Spleen (tissue), 11 donors: ENCODE data around the gene SIPA1. TPM values are rescaled to one million over a fixed set of nuclear protein-coding genes. Genes with fewer than 3 reads are reported as not detected.
"Not testable (repeated sequence)": the region's sequence is repeated elsewhere in the genome, so short reads cannot be mapped to it uniquely, and the experiment has no call there.

Source experiments
- DNase-seq: peaks from one replicate; pipeline ENCODE4 v3.0.0-alpha.2; 2020
- H3K27ac ChIP-seq, 8 donors: fragments of 200-600 bp; sonication (generic) in 7 of 8; 1 replicate in 4 of 8; 2 replicates in 4 of 8; pipeline versions ENCODE4 v1.5.0 to v1.8.0; 2016 to 2021; ENCODE audit warnings: inconsistent platforms in 4 of 8, mild to moderate bottlenecking in 4 of 8, moderate library complexity in 1 of 8
- H3K27me3 ChIP-seq, 7 donors: fragments of 200-600 bp; sonication (generic) in 6 of 7; replicated peaks in 1 of 7; 1 replicate in 4 of 7; 2 replicates in 3 of 7; pipeline versions ENCODE4 v1.5.0 to v1.8.0; 2016 to 2021; ENCODE audit warnings: inconsistent platforms in 3 of 7, mild to moderate bottlenecking in 1 of 7
- H3K36me3 ChIP-seq, 6 donors: fragments of 200-600 bp; sonication (generic) in 5 of 6; 1 replicate in 4 of 6; 2 replicates in 2 of 6; pipeline versions ENCODE4 v1.5.0 to v1.8.0; 2016 to 2021; ENCODE audit warnings: inconsistent platforms in 2 of 6
- H3K4me1 ChIP-seq, 6 donors: fragments of 200-600 bp; sonication (generic) in 5 of 6; 1 replicate in 3 of 6; 2 replicates in 3 of 6; pipeline versions ENCODE4 v1.5.0 to v1.8.0; 2016 to 2021; ENCODE audit warnings: inconsistent platforms in 3 of 6
- H3K4me3 ChIP-seq, 8 donors: fragments of 200-600 bp; sonication (generic) in 7 of 8; 1 replicate in 4 of 8; 2 replicates in 4 of 8; pipeline versions ENCODE4 v1.5.0 to v1.8.0; 2016 to 2021; ENCODE audit warnings: inconsistent platforms in 4 of 8, mild to moderate bottlenecking in 4 of 8, moderate library complexity in 2 of 8
- H3K9me3 ChIP-seq, 8 donors: fragments of 200-600 bp; sonication (generic) in 7 of 8; 1 replicate in 4 of 8; 2 replicates in 4 of 8; pipeline versions ENCODE4 v1.5.0 to v1.8.0; 2016 to 2021; ENCODE audit warnings: inconsistent platforms in 4 of 8
- CTCF ChIP-seq, 11 experiments: fragments of 200-600 bp in 7 of 11; fragments of 450-650 bp in 4 of 11; sonication (generic) in 4 of 11; IDR thresholded peaks in 8 of 11; conservative IDR thresholded peaks in 3 of 11; 1 replicate in 7 of 11; 2 replicates in 4 of 11; pipeline versions ENCODE4 v1.4.0 to v1.8.0; 2016 to 2021; ENCODE audit warnings: antibody characterized with exemption in 11 of 11, inconsistent platforms in 4 of 11, mild to moderate bottlenecking in 1 of 11
- POLR2A ChIP-seq, 3 donors: fragments of 450-650 bp; IDR thresholded peaks; one replicate each; pipeline ENCODE4 v1.5.1; 2017; ENCODE audit warnings: antibody characterized with exemption in 3 of 3, mild to moderate bottlenecking in 1 of 3
- POLR2AphosphoS5 ChIP-seq, 3 donors: sonication (generic); formaldehyde crosslinking; IDR thresholded peaks; one replicate each; pipeline ENCODE4 v1.5.1; 2017; ENCODE audit warnings: antibody characterized with exemption in 3 of 3
- WGBS, 5 donors: extraction: QIAGEN DNeasy Blood & Tissue Kit in 3 of 5; methylation state at CpG; one replicate each; pipeline versions ENCODE4 v1.1.5 to v1.1.7; 2013 to 2018; 5-methylcytosine and 5-hydroxymethylcytosine counted together
- intact Hi-C: fragments of 100-400 bp; cut with DNase I; formaldehyde crosslinking; loops from one replicate; pipeline ENCODE4 v1.15.0; 2023; ENCODE audit warnings: low total_unique reads
- polyA plus RNA-seq, 3 donors: library from polyadenylated mRNA; stranded (reverse); fragments of 200-250 nt; gene quantifications; one replicate each; pipeline ENCODE4 v1.2.1, GENCODE V29; 2013
- total RNA-seq, 7 donors: library from RNA; depleted of rRNA in 3 of 7; stranded (reverse); fragments of >200 nt in 3 of 7; fragmentation: NEBNext Ultra II Directional in 4 of 7; extraction: Animal tissue kit (Norgen Biotek cat#: 25700) in 4 of 7; gene quantifications; one replicate each; pipeline versions ENCODE4 v1.1.0 to v1.2.1, GENCODE V29; 2016 to 2021
- donor health status: healthy with polysubstance abuse.
- donor health status: DM: no; HTN: no; CAD: no; lungs with moderate emphysema.
- donor health status: DM: no; HTN: no; CAD: no.
- donor health status: Bipolar disorder and iron deficiency.
- donor health status: healthy.
- donor health status: DM: no; HTN: no; CAD: no.
- donor health status: DM: yes; HTN: yes; CAD: no.

Gene SIPA1
- total and polyA plus RNA-seq, 10 donors, result 167 to 423 (median 272) TPM

- intact Hi-C loops, result no loop called here
- peak; percentile 63 for DNase-seq
- H3K9me3 ChIP-seq, result no peaks in the 10 kb centered on the region
- 89 to 95% (median 93%) methylated on average over 11 to 21 of the region's 21 CpGs for WGBS, 5 donors
- peaks cover 20 to 83% (median 52%) of the 10 kb centered on the region in 6 donors for H3K4me1 ChIP-seq
- peaks cover 9 to 86% (median 78%) of the 10 kb centered on the region in 6 donors for H3K36me3 ChIP-seq
- H3K27ac ChIP-seq, result peak overlapping the region in 1 of 8 donors; percentile 50
- H3K27me3 ChIP-seq, result no peaks in the 10 kb centered on the region
- TF ChIP-seq POLR2A (IDR thresholded peaks at IDR 0.05), result no peak
- TF ChIP-seq POLR2AphosphoS5 (IDR thresholded peaks at IDR 0.05), result peak in 1 of 3 donors; percentile 67
- H3K4me3 ChIP-seq, result no peak overlapping the region
Measured at GRCh38 chr11:65658174-65659021, 20.5 kb downstream of the SIPA1 start.

DNA sequence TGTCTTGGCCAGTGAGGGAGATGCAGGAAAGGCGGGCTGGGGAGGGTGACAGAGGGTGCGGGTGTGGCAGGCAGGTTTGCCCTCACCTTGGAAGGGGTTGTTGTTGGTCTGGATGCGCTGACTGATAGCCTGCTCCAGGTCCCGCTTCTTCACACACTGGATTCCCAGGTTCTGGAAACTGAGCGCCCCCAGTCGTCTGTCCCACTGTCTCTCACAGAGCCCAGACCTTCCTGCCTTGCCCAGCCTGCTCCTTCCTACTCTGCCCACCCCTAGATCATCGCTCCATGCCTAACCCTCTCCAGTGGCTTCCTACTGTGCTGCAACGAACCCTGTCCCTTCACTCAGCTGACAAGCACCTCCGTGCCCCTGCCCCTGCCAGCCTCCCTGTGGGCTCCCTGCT lies 22.1 kb downstream of the SIPA1 start:
- peak overlapping the region in 3 of 8 donors; percentile 13 to 99 (median 50) for H3K27ac ChIP-seq
- TF ChIP-seq POLR2AphosphoS5 (IDR thresholded peaks at IDR 0.05), result no peak
- H3K4me1 ChIP-seq, result peaks cover 17 to 83% (median 50%) of the 10 kb centered on the region in 6 donors
- DNase-seq, result peak; percentile 70
- intact Hi-C loops, result no loop called here
- H3K9me3 ChIP-seq, result no peaks in the 10 kb centered on the region
- H3K36me3 ChIP-seq, result peaks cover 9 to 69% (median 66%) of the 10 kb centered on the region in 6 donors
- H3K27me3 ChIP-seq, result no peaks in the 10 kb centered on the region
- WGBS, 5 donors, result 87 to 95% (median 93%) methylated on average over 9 of the region's 9 CpGs
- H3K4me3 ChIP-seq, result no peak overlapping the region

- peak; percentile 52 for DNase-seq
- WGBS, 5 donors, result 92 to 98% (median 93%) methylated on average over 8 to 9 of the region's 9 CpGs
- Histone ChIP-seq H3K4me3 (peak overlapping the region in 3 of 8 donors; percentile 85 to 97 (median 91)), H3K27ac (peak overlapping the region in 2 of 8 donors; percentile 99), H3K36me3 (peaks cover 9 to 61% (median 58%) of the 10 kb centered on the region in 6 donors), H3K4me1 (peaks cover 17 to 74% (median 46%) of the 10 kb centered on the region in 6 donors)
- H3K9me3 ChIP-seq, H3K27me3 ChIP-seq, intact Hi-C loops: not testable (repeated sequence)
Measured at GRCh38 chr11:65660908-65661307, 23.0 kb downstream of the SIPA1 start.

GRCh38 chr11:65661599-65662246 lies 23.8 kb downstream of the SIPA1 start:
- intact Hi-C loops, result no loop called here
- TF ChIP-seq CTCF (IDR thresholded peaks at IDR 0.05 in 8 of 11, conservative IDR thresholded peaks at IDR 0.05 in 3 of 11), result no peak
- no peak for TF ChIP-seq POLR2A (IDR thresholded peaks at IDR 0.05)
- no peak for TF ChIP-seq POLR2AphosphoS5 (IDR thresholded peaks at IDR 0.05)
- 51 to 78% (median 69%) methylated on average over 6 to 25 of the region's 25 CpGs for WGBS, 5 donors

GRCh38 chr11:65662247-65662798 lies 24.4 kb downstream of the SIPA1 start:
- intact Hi-C loops, result no loop called here
- Histone ChIP-seq H3K4me3 (peak overlapping the region; percentile 62 to 97 (median 86)), H3K27ac (peak overlapping the region; percentile 93 to 99 (median 98)), H3K36me3 (peaks cover 9 to 50% (median 44%) of the 10 kb centered on the region in 6 donors), H3K4me1 (peaks cover 17 to 67% (median 46%) of the 10 kb centered on the region in 6 donors), H3K27me3 (no peaks in the 10 kb centered on the region), H3K9me3 (no peaks in the 10 kb centered on the region)
- DNase-seq, result no peak
- 0 to 2% (median 1%) methylated on average over 7 to 29 of the region's 29 CpGs for WGBS, 5 donors
- TF ChIP-seq POLR2AphosphoS5 (IDR thresholded peaks at IDR 0.05) (no peak), CTCF (IDR thresholded peaks at IDR 0.05 in 8 of 11, conservative IDR thresholded peaks at IDR 0.05 in 3 of 11) (no peak), POLR2A (IDR thresholded peaks at IDR 0.05) (no peak)

More at GRCh38 chr11:65661599-65662246, 23.8 kb downstream of the SIPA1 start:
- H3K4me3 ChIP-seq, result peak overlapping the region; percentile 62 to 97 (median 86)
- peak overlapping the region; percentile 93 to 99 (median 98) for H3K27ac ChIP-seq
- peaks cover 9 to 56% (median 50%) of the 10 kb centered on the region in 6 donors for H3K36me3 ChIP-seq
- peak; percentile 84 for DNase-seq
- H3K4me1 ChIP-seq, result peaks cover 17 to 70% (median 46%) of the 10 kb centered on the region in 6 donors
- no peaks in the 10 kb centered on the region for H3K9me3 ChIP-seq
- H3K27me3 ChIP-seq, result no peaks in the 10 kb centered on the region
